Measurements from ENCODE around the gene RPL31.

Gene RPL31

DNA sequence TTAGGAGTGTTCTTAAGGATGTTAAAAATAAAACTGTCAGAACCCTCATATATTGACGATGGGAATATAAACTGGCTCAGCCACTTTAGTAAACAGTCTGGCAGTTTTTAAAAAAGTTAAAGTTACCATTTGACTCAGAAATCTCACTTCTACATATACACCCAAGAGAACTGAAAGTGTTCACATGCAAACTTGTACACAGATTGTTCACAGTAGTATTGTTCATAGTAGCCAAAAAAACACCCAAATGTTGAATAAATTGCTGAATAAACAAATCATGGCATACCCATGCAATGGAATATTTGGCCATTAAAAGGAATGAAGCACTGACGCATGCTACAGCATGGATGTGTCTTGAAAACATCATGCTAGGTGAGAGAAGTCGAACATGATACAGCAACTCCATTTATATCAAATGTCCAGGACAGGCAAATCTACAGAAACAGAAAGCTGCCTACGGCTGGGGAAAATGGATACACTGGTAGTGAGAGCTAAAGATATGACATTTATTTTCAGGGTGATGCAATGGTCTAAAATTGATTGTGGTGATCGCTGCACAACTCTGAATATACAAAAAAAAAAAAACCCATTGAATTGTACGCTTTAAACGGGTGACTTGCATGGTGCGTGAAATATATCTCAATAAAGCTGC, 10.1 kb downstream of the RPL31 start:
- Histone ChIP-seq H3K4me1 (ENCODE audit: control insufficient read depth, insufficient read depth, low read length) (no peaks in the 10 kb centered on the region), H3K36me3 (ENCODE audit: control insufficient read depth, insufficient read depth, low read length) (peaks cover 63% of the 10 kb centered on the region), H3K27ac (ENCODE audit: low read depth, low read length) (no peak overlapping the region), H3K27me3 (ENCODE audit: control insufficient read depth, insufficient read depth, low read length) (no peaks in the 10 kb centered on the region), H3K4me3 (ENCODE audit: low read depth, low read length) (no peak overlapping the region), H3K9me3 (ENCODE audit: control insufficient read depth, insufficient read depth, low read depth, low read length) (no peaks in the 10 kb centered on the region), H3K9ac (ENCODE audit: low read length) (no peak overlapping the region)

- Histone ChIP-seq H3K4me1 (ENCODE audit: control insufficient read depth, insufficient read depth, low read length) (no peaks in the 10 kb centered on the region), H3K36me3 (ENCODE audit: control insufficient read depth, insufficient read depth, low read length) (peaks cover 62% of the 10 kb centered on the region), H3K27ac (ENCODE audit: low read depth, low read length) (no peak overlapping the region), H3K9me3 (ENCODE audit: control insufficient read depth, insufficient read depth, low read depth, low read length) (no peaks in the 10 kb centered on the region), H3K9ac (ENCODE audit: low read length) (no peak overlapping the region), H3K4me3 (ENCODE audit: low read depth, low read length) (no peak overlapping the region), H3K27me3 (ENCODE audit: control insufficient read depth, insufficient read depth, low read length) (no peaks in the 10 kb centered on the region)
These were observed 10.7 kb downstream of the RPL31 start for GRCh38 chr2:101012706-101013181.

DNA sequence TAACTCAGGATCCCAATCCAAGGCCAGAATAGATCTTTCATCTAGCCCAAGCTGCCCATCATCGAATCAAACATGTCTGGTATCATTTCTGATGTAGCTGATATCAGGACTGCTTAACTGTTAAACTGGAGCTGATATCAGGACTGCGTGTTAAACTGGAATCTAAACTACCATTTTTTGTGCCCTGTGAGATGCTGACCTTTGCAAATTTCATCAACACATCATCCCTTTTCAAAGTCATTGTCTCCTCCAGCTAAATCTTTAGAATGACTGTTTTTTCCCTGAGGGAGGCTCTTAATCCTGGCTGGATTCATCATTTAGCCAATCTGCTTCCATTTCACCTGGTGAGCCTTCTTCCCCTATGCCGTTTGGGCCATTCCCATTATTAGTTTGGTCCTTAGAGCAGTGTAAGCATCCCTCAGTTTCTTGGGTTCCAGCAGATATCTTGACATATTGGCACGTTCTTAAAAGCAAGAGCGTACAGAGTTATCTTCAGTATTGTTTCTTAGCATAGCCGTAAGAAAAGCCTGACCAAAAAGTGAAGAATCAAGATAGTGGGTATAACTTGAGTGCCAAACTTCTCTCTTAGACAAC, 12.3 kb downstream of the RPL31 start:
- Histone ChIP-seq H3K9me3 (ENCODE audit: control insufficient read depth, insufficient read depth, low read depth, low read length) (no peaks in the 10 kb centered on the region), H3K4me1 (ENCODE audit: control insufficient read depth, insufficient read depth, low read length) (no peaks in the 10 kb centered on the region), H3K36me3 (ENCODE audit: control insufficient read depth, insufficient read depth, low read length) (peaks cover 60% of the 10 kb centered on the region), H3K9ac (ENCODE audit: low read length) (no peak overlapping the region), H3K27ac (ENCODE audit: low read depth, low read length) (no peak overlapping the region), H3K4me3 (ENCODE audit: low read depth, low read length) (no peak overlapping the region), H3K27me3 (ENCODE audit: control insufficient read depth, insufficient read depth, low read length) (no peaks in the 10 kb centered on the region)

GRCh38 chr2:101017371-101017770, 15.3 kb downstream of the RPL31 start:
- no peaks in the 10 kb centered on the region for H3K4me1 ChIP-seq (ENCODE audit: control insufficient read depth, insufficient read depth, low read length)
- no peak overlapping the region for H3K27ac ChIP-seq (ENCODE audit: low read depth, low read length)
- no peak overlapping the region for H3K4me3 ChIP-seq (ENCODE audit: low read depth, low read length)
- H3K9ac ChIP-seq (ENCODE audit: low read length), result no peak overlapping the region
- H3K27me3 ChIP-seq (ENCODE audit: control insufficient read depth, insufficient read depth, low read length), result no peaks in the 10 kb centered on the region
- H3K36me3 ChIP-seq (ENCODE audit: control insufficient read depth, insufficient read depth, low read length), result peaks cover 66% of the 10 kb centered on the region
- H3K9me3 ChIP-seq (ENCODE audit: control insufficient read depth, insufficient read depth, low read depth, low read length), result no peaks in the 10 kb centered on the region

GRCh38 chr2:101018934-101019333, 16.8 kb downstream of the RPL31 start:
- H3K27ac ChIP-seq (ENCODE audit: low read depth, low read length), result no peak overlapping the region
- H3K4me3 ChIP-seq (ENCODE audit: low read depth, low read length), result no peak overlapping the region
- no peaks in the 10 kb centered on the region for H3K9me3 ChIP-seq (ENCODE audit: control insufficient read depth, insufficient read depth, low read depth, low read length)
- no peaks in the 10 kb centered on the region for H3K4me1 ChIP-seq (ENCODE audit: control insufficient read depth, insufficient read depth, low read length)
- no peak overlapping the region for H3K9ac ChIP-seq (ENCODE audit: low read length)
- no peaks in the 10 kb centered on the region for H3K27me3 ChIP-seq (ENCODE audit: control insufficient read depth, insufficient read depth, low read length)
- H3K36me3 ChIP-seq (ENCODE audit: control insufficient read depth, insufficient read depth, low read length), result peaks cover 59% of the 10 kb centered on the region

DNA sequence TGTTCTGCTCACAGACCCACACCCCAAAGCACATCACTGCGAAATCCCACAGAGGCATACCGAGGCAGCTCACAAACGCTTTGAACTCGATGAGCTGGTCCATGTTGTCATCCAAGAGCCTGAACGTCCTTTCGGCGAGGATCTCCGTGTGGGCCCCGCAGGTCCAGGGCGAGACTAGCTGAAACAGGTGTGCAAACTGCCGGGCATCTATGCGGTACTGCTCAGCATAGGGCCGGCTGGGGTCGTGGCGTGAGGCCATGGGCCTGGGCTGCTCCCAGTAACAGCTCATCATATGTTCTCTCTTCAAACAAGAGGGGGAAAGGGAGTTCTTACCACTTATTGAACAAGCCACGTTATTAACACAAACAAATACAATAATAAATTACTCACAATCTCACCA, 20.1 kb downstream of the RPL31 start:
- Histone ChIP-seq H3K9me3 (ENCODE audit: control insufficient read depth, insufficient read depth, low read depth, low read length) (no peaks in the 10 kb centered on the region), H3K9ac (ENCODE audit: low read length) (no peak overlapping the region), H3K4me3 (ENCODE audit: low read depth, low read length) (no peak overlapping the region), H3K4me1 (ENCODE audit: control insufficient read depth, insufficient read depth, low read length) (peaks cover 21% of the 10 kb centered on the region), H3K36me3 (ENCODE audit: control insufficient read depth, insufficient read depth, low read length) (peaks cover 50% of the 10 kb centered on the region), H3K27ac (ENCODE audit: low read depth, low read length) (no peak overlapping the region), H3K27me3 (ENCODE audit: control insufficient read depth, insufficient read depth, low read length) (no peaks in the 10 kb centered on the region)

GRCh38 chr2:101023327-101024107, 21.4 kb downstream of the RPL31 start:
- Histone ChIP-seq H3K27ac (ENCODE audit: low read depth, low read length) (no peak overlapping the region), H3K36me3 (ENCODE audit: control insufficient read depth, insufficient read depth, low read length) (peaks cover 43% of the 10 kb centered on the region), H3K4me3 (ENCODE audit: low read depth, low read length) (no peak overlapping the region), H3K4me1 (ENCODE audit: control insufficient read depth, insufficient read depth, low read length) (peaks cover 22% of the 10 kb centered on the region), H3K9ac (ENCODE audit: low read length) (no peak overlapping the region), H3K9me3 (ENCODE audit: control insufficient read depth, insufficient read depth, low read depth, low read length) (no peaks in the 10 kb centered on the region), H3K27me3 (ENCODE audit: control insufficient read depth, insufficient read depth, low read length) (no peaks in the 10 kb centered on the region)

GRCh38 chr2:101025561-101025960, 23.5 kb downstream of the RPL31 start:
- H3K9ac ChIP-seq (ENCODE audit: low read length), result no peak overlapping the region
- H3K9me3 ChIP-seq (ENCODE audit: control insufficient read depth, insufficient read depth, low read depth, low read length), result no peaks in the 10 kb centered on the region
- H3K4me3 ChIP-seq (ENCODE audit: low read depth, low read length), result no peak overlapping the region
- H3K36me3 ChIP-seq (ENCODE audit: control insufficient read depth, insufficient read depth, low read length), result peaks cover 34% of the 10 kb centered on the region
- H3K27ac ChIP-seq (ENCODE audit: low read depth, low read length), result peak overlapping the region; percentile 24; the same call in 1 of the 2 replicates
- peaks cover 22% of the 10 kb centered on the region for H3K4me1 ChIP-seq (ENCODE audit: control insufficient read depth, insufficient read depth, low read length)
- no peaks in the 10 kb centered on the region for H3K27me3 ChIP-seq (ENCODE audit: control insufficient read depth, insufficient read depth, low read length)

GRCh38 chr2:101026253-101026701, 24.2 kb downstream of the RPL31 start:
- no peaks in the 10 kb centered on the region for H3K9me3 ChIP-seq (ENCODE audit: control insufficient read depth, insufficient read depth, low read depth, low read length)
- H3K27ac ChIP-seq (ENCODE audit: low read depth, low read length), result peak overlapping the region; percentile 24; the same call in 1 of the 2 replicates
- H3K9ac ChIP-seq (ENCODE audit: low read length), result no peak overlapping the region
- H3K4me1 ChIP-seq (ENCODE audit: control insufficient read depth, insufficient read depth, low read length), result peaks cover 22% of the 10 kb centered on the region
- peaks cover 30% of the 10 kb centered on the region for H3K36me3 ChIP-seq (ENCODE audit: control insufficient read depth, insufficient read depth, low read length)
- no peak overlapping the region for H3K4me3 ChIP-seq (ENCODE audit: low read depth, low read length)
- H3K27me3 ChIP-seq (ENCODE audit: control insufficient read depth, insufficient read depth, low read length), result no peaks in the 10 kb centered on the region

- Histone ChIP-seq H3K36me3 (ENCODE audit: control insufficient read depth, insufficient read depth, low read length) (peaks cover 23% of the 10 kb centered on the region), H3K4me1 (ENCODE audit: control insufficient read depth, insufficient read depth, low read length) (peaks cover 22% of the 10 kb centered on the region), H3K27ac (ENCODE audit: low read depth, low read length) (no peak overlapping the region), H3K9ac (ENCODE audit: low read length) (no peak overlapping the region), H3K4me3 (ENCODE audit: low read depth, low read length) (no peak overlapping the region), H3K27me3 (ENCODE audit: control insufficient read depth, insufficient read depth, low read length) (no peaks in the 10 kb centered on the region), H3K9me3 (ENCODE audit: control insufficient read depth, insufficient read depth, low read depth, low read length) (no peaks in the 10 kb centered on the region)
These were observed 24.9 kb downstream of the RPL31 start for GRCh38 chr2:101026923-101027469.

DNA sequence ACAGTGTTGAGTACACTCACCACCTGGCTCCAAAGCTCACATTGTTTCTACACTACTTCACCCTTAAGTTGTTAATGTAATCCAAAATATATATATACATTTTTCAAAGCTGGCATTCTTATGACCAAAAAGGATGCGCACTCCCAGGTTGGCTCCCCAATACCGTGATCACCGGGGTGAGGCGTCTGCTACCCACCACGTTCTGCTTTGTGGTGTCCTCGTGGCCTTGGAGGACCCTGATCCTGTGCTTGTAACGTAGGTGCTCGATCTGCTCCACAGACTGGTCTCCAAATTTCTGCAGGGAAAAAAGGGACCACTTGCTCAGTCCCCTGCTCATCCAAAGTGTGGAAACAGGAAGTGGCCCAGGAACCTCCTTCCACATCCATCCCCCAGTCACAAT, 25.8 kb downstream of the RPL31 start:
- Histone ChIP-seq H3K27me3 (ENCODE audit: control insufficient read depth, insufficient read depth, low read length) (no peaks in the 10 kb centered on the region), H3K36me3 (ENCODE audit: control insufficient read depth, insufficient read depth, low read length) (peaks cover 19% of the 10 kb centered on the region), H3K9ac (ENCODE audit: low read length) (no peak overlapping the region), H3K27ac (ENCODE audit: low read depth, low read length) (no peak overlapping the region), H3K4me1 (ENCODE audit: control insufficient read depth, insufficient read depth, low read length) (peaks cover 22% of the 10 kb centered on the region), H3K4me3 (ENCODE audit: low read depth, low read length) (no peak overlapping the region), H3K9me3 (ENCODE audit: control insufficient read depth, insufficient read depth, low read depth, low read length) (no peaks in the 10 kb centered on the region)

Measured in HUES6 (cell line).